Renal pelvis (tissue), 4 donors: ENCODE data around the gene CYTH3. TPM values are rescaled to one million over a fixed set of nuclear protein-coding genes. Genes with fewer than 3 reads are reported as not detected.
"Not testable (repeated sequence)": the region's sequence is repeated elsewhere in the genome, so short reads cannot be mapped to it uniquely, and the experiment has no call there.

Source experiments
- DNase-seq: peaks from one replicate; pipeline ENCODE4 v3.0.0-alpha.2; 2013
- polyA plus RNA-seq, 3 donors: library from polyadenylated mRNA; unstranded; fragments of 120-200 nt; gene quantifications; one replicate each; pipeline ENCODE4 v1.2.1, GENCODE V29; 2013; ENCODE audit not compliant: insufficient read length in 3 of 3

The CYTH3 gene
- polyA plus RNA-seq, 3 donors = 31.9 to 39.5 (median 35.6) TPM

DNA sequence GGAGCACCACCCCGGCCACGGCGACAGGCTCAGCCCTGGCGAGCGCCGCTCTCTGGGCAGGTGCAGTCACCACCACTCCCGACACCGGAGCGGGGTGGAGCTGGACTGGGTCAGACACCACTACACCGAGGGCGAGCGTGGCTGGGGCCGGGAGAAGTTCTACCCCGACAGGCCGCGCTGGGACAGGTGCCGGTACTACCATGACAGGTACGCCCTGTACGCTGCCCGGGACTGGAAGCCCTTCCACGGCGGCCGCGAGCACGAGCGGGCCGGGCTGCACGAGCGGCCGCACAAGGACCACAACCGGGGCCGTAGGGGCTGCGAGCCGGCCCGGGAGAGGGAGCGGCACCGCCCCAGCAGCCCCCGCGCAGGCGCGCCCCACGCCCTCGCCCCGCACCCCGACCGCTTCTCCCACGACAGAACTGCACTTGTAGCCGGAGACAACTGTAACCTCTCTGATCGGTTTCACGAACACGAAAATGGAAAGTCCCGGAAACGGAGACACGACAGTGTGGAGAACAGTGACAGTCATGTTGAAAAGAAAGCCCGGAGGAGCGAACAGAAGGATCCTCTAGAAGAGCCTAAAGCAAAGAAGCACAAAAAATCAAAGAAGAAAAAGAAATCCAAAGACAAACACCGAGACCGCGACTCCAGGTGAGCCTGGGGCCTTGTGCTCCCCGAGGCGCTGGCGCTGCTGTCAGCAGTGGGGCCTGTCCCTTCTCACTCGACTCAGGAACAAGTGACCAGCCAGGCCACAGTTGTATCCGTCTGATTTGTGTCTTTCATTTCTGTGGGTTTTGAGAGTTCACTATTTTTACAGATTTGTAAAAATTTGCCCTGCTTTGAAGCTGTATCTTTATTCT lies 117.7 kb downstream of the CYTH3 start:
- DNase-seq = no peak

GRCh38 chr7:6153646-6154541 lies 118.5 kb downstream of the CYTH3 start:
- DNase-seq = no peak

GRCh38 chr7:6151994-6152735 lies 120.3 kb downstream of the CYTH3 start:
- DNase-seq = no peak

DNA sequence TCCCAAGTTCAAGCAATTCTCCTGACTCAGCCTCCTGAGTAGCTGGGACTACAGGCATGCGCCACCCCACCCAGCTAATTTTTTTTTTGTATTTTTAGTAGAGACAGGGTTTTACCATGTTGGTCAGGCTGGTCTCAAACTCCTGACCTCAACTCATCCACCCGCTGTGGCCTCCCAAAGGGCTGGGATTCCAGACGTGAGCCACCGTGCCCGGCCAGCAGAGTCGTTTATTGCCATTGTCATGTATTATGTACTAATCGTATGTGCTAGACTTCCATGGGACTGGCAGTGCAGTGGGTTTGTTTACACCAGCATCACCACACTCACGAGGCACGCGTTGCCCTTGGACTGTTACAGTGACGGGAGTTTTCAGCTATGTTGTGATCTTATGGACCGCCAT lies 120.9 kb downstream of the CYTH3 start:
- not testable (repeated sequence) for DNase-seq

DNA sequence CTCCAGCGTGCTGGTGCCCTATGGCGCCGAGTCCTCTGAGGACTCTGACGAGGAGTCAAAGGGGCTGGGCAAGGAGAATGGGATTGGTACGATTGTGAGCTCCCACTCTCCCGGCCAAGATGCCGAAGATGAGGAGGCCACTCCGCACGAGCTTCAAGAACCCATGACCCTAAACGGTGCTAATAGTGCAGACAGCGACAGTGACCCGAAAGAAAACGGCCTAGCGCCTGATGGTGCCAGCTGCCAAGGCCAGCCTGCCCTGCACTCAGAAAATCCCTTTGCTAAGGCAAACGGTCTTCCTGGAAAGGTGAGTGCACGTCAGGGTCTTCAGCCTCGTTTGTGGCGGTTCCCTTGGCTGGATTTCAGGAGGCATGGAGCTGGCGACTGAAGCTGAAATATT lies 122.4 kb downstream of the CYTH3 start:
- DNase-seq = no peak

DNA sequence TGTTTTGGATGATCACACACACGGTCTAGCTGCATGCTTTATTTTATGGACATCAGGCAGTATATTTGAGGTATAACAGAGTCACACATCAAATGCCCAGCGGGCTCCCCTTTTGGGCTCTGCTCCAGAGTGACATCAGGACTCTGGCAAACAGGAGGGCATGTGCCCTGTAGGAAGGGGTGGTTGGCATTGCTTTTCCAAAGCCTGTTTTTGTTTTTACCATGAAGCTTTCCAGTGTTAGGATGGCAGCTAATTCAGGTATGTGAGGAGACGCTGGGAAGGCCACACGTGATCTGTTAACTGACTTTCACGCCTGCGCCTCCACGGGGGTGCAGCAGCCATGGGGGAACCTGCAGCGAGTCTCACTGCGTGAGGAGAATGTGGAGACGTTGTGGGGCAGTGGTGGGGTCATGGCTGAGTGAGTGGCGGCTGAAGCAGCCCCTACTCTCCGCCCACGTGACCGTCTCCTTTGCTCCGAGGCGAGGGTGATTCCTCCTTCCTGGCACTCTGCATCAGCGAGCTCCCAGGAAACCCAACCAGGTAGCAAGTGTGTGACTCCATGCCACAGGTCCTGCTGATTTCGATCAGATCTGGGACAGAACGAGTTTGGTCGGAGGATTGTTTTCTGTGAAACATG lies 123.6 kb downstream of the CYTH3 start:
- no peak for DNase-seq

DNA sequence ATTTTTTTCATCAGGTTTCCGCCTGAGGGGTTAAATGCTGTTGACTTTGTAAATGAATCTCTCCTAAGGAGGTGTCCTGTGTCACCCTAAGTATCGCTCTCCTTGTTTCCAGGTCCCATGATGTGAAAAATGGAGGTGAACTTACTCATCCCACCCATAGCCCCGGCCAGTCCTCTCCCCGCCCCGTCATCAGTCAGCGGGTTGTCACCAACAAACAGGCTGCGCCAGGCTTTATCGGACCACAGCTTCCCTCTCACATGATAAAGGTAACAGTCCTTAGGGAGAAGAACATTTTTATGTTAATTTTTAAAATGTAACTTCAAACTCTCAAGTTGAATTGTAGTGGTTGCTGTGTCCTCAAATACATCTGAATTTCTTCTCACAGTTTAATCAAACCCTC lies 124.8 kb downstream of the CYTH3 start:
- no peak for DNase-seq

GRCh38 chr7:6146666-6147065 lies 125.8 kb downstream of the CYTH3 start:
- DNase-seq = no peak

- DNase-seq = no peak
Measured at GRCh38 chr7:6143997-6144396, 128.4 kb downstream of the CYTH3 start.

GRCh38 chr7:6142871-6143380 lies 129.5 kb downstream of the CYTH3 start:
- no peak for DNase-seq

DNA sequence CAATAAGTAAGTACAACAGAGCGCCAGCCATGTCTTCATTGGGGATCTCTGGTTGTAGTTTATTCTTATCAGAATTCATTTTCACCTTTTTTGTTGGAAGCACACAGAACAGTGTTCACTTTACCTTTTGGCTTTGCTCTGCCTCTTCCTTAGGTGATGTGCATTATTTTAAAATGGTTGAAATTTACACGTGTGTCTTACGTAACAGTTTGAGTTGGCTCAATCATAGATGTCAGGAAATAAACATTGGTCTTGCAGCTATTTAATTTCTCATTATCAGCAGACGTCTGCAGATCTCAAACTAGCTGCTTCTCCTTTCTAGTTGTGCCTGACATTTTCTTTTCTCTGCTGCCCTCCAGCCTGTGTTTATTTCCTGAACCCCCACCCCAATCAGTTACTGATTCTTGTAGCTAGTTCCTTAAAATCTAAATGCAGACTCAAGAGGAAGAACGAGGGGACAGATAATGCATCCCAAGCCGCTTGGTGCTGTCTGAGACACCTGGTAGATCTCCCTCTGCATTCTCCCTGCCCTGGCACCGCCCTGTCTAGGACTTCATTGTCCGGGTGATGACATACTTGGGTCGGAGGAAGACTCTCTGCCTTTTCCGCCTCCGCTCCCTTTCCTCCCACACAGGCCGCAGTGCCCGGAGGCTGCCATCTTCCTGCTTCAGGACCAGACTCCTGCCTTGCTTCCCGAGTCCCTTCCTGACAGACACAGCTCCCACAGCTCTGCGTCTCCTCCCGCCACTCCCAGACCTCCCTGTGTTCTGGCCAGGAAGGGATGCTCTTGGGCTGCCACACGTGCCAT lies 133.0 kb downstream of the CYTH3 start:
- DNase-seq = no peak

- DNase-seq = no peak
Measured at GRCh38 chr7:6136475-6136874, 135.9 kb downstream of the CYTH3 start.

- DNase-seq = no peak
Measured at GRCh38 chr7:6133249-6133648, 139.2 kb downstream of the CYTH3 start.

DNA sequence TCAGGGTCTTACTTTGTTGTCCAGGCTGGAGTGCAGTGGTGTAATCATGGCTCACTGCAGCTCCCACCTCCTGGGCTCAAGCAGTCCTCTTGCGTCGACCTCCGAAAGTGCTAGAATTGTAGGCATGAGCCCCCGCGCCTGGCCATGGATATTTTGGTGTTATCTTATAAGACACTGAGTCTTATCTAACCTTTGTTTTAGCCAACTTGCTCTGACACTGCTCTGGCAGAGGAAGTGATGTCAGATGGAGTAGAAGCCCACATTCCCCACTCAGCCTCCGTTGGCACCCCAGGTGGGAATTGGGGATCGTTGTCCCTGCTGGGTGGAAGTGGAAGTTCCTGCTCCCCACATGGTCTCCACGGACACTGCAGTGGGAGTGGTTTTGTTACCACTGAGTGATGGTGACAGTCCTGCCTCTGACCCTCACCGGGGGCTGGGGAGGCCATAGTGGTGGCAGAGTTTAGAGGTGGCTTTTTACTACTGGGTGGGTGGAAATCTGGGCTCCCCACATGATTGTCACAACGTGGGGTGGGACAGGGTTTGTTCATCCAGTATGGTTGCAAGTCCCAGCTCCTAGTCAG lies 142.3 kb downstream of the CYTH3 start:
- no peak for DNase-seq

DNA sequence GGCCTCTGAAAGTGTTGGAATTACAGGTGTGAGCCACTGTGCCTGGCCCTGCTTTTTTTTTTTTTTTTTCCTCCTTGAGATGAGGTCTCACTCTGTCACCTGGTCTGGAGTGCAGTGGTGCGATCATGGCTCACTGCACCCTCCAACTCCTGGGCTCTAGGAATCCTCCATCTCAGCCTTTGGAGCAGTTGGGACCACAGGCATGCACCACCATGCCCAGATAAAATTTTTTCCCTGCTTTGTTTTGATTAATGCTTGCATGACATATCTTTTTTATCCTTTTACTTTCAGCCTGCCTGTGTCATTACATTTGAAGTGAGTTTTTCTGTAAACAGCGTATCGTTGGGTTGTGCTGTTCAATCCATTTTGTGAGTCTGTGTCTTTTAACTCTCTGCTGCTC lies 144.2 kb downstream of the CYTH3 start:
- DNase-seq = no peak

DNA sequence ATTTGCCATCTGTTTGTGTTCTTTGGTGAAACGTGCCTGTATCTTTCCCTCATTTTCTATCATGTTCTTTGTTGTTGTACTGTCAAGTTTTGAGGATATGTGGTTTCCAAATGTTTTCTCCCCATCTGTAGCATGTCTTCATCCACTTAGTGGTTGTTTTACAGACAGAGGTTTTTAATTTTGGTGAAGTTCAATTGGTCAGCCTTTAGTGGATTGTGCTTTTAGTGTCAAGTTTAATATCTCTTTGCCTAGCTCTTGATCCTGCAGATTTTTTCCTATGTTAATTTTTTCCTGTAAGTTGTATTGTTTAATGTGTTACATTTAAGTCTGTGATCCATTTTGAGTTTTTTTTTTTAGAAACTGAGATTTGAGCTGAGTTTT lies 145.3 kb downstream of the CYTH3 start:
- no peak for DNase-seq

DNA sequence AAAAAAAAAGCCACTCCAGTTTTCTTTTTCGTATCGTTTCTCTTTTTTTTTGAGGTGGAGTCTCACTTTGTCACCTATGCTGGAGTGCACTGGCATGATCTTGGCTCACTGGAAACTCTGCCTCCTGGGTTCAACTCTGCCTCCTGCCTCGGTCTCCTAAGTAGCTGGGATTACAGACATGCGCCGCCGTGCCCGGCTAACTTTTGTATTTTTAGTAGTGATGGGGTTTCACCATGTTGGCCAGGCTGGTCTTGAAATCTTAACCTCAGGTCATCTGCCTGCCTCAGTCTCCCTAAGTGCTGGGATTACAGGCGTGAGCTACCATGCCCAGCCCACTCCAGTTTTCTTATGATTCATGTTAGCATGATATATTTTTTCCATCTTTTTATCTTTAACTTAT lies 148.6 kb downstream of the CYTH3 start:
- DNase-seq = no peak

DNA sequence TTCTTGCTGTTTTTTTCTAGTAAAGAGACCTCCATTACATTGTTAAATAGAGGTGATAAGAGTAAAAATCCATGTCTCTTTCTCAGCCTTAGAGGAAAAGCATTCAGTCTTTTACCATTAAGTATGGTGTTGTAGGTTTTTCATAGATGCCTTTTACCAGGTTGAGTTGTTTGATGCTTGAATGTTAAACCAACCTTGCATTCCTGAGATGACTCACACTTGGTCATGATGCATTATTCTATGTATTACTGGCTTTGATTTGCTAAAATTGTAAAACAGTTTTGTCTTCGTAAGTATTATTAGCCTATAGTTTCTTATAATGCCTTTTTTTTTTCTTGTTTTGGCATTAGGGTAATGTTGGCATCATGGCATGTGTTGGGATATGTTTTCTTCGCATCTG lies 151.3 kb downstream of the CYTH3 start:
- DNase-seq = no peak

- no peak for DNase-seq
Measured at GRCh38 chr7:6117533-6117932, 154.9 kb downstream of the CYTH3 start.

- no peak for DNase-seq
Measured at GRCh38 chr7:6116211-6116610, 156.2 kb downstream of the CYTH3 start.
